IMR-90 (cell line): ENCODE data around the gene KCNN3. TPM values are rescaled to one million over a fixed set of nuclear protein-coding genes. Genes with fewer than 3 reads are reported as not detected.

Source experiments
- ATAC-seq: fragments of 200-7000 bp; cut with Tn5 transposase; 2 replicates; pipeline ENCODE4 v1.9.1; 2020; ENCODE audit warnings: low read depth, mild to moderate bottlenecking, moderate library complexity
- BruUV-seq: library from RNA; stranded (reverse); fragments of 400-500 nt; replicated peaks from 2 replicates; lab custom pipeline; 2021; lab: Mats Ljungman, UMichigan
- CTCF ChIA-PET: fragments of 300-600 bp; formaldehyde crosslinking; extraction: SDS; loops from one replicate; lab custom pipeline; 2021; ENCODE audit warnings: antibody characterized with exemption; lab: Yijun Ruan, JAX
- POLR2A ChIA-PET: fragments of 300-600 bp; sonication (Branson Sonifier 250); formaldehyde crosslinking; loops from one replicate; lab custom pipeline; 2022; ENCODE audit warnings: antibody characterized with exemption; ENCODE audit not compliant: unreplicated experiment; lab: Charles Lee
- DNase-seq: peaks from one replicate; pipeline ENCODE4 v3.0.0; 2013
- H2AFZ ChIP-seq: replicated peaks from 2 replicates; pipeline ENCODE3; 2013; ENCODE audit warnings: low read length, mild to moderate bottlenecking; ENCODE audit not compliant: poor library complexity
- H2AK5ac ChIP-seq: 2 replicates; pipeline ENCODE4 v1.6.1; 2013; ENCODE audit warnings: low read depth, low read length, inconsistent platforms
- H2AK9ac ChIP-seq: replicated peaks from 2 replicates; pipeline ENCODE3; 2013; ENCODE audit warnings: mild to moderate bottlenecking, low read depth, low read length, moderate library complexity; ENCODE audit not compliant: poor library complexity
- H2BK120ac ChIP-seq: 2 replicates; pipeline ENCODE4 v1.6.1; 2013; ENCODE audit warnings: low read depth, low read length, inconsistent platforms
- H2BK15ac ChIP-seq: 3 replicates; pipeline ENCODE4 v1.6.1; 2013; ENCODE audit warnings: low read depth, low read length, inconsistent platforms
- H2BK20ac ChIP-seq: 2 replicates; pipeline ENCODE4 v1.6.1; 2013; ENCODE audit warnings: low read depth, mild to moderate bottlenecking, inconsistent platforms, low read length, moderate library complexity
- H2BK5ac ChIP-seq: 2 replicates; pipeline ENCODE4 v1.6.1; 2013; ENCODE audit warnings: mild to moderate bottlenecking, low read depth, low read length, inconsistent platforms; ENCODE audit not compliant: poor library complexity, severe bottlenecking
- H3K14ac ChIP-seq: replicated peaks from 2 replicates; pipeline ENCODE4 v1.6.1; 2013; ENCODE audit warnings: low read depth, low read length, inconsistent platforms
- H3K18ac ChIP-seq: 2 replicates; pipeline ENCODE4 v1.6.1; 2013; ENCODE audit warnings: low read depth, low read length, control low read depth
- H3K23ac ChIP-seq: 2 replicates; pipeline ENCODE4 v1.6.1; 2013; ENCODE audit warnings: low read depth, low read length, inconsistent platforms
- H3K27ac ChIP-seq: 2 replicates; pipeline ENCODE4 v1.5.1; 2013; ENCODE audit warnings: mild to moderate bottlenecking, control low read depth, low read length; ENCODE audit not compliant: insufficient read depth
- H3K27me3 ChIP-seq: 2 replicates; pipeline ENCODE4 v1.6.1; 2013; ENCODE audit warnings: low read length; ENCODE audit not compliant: control insufficient read depth, insufficient read depth
- H3K36me3 ChIP-seq: 2 replicates; pipeline ENCODE4 v1.6.1; 2013; ENCODE audit warnings: low read length, mixed read lengths; ENCODE audit not compliant: control insufficient read depth, insufficient read depth
- H3K4ac ChIP-seq: 2 replicates; pipeline ENCODE4 v1.6.1; 2013; ENCODE audit warnings: low read depth, low read length, inconsistent platforms
- H3K4me1 ChIP-seq: 2 replicates; pipeline ENCODE4 v1.6.1; 2013; ENCODE audit warnings: low read length, mixed read lengths; ENCODE audit not compliant: control insufficient read depth, insufficient read depth
- H3K4me2 ChIP-seq: 2 replicates; pipeline ENCODE4 v1.6.1; 2013; ENCODE audit warnings: low read depth, mild to moderate bottlenecking, control low read depth, low read length, moderate library complexity
- H3K4me3 ChIP-seq: 2 replicates; pipeline ENCODE4 v1.5.1; 2013; ENCODE audit warnings: low read depth, mild to moderate bottlenecking, control low read depth, low read length, moderate library complexity; ENCODE audit not compliant: insufficient read depth
- H3K56ac ChIP-seq: 2 replicates; pipeline ENCODE4 v1.6.1; 2013; ENCODE audit warnings: low read length, inconsistent platforms; ENCODE audit not compliant: insufficient read depth; ENCODE audit errors: extremely low read depth
- H3K79me1 ChIP-seq, 2 experiments: 2 replicates each; pipeline ENCODE4 v1.6.1; 2013; ENCODE audit warnings: low read length in 2 of 2, inconsistent platforms in 1 of 2, low read depth in 1 of 2
- H3K9ac ChIP-seq: 2 replicates; pipeline ENCODE4 v1.6.1; 2013; ENCODE audit warnings: low read depth, low read length, control low read depth
- H3K9me1 ChIP-seq: 2 replicates; pipeline ENCODE4 v1.6.1; 2013; ENCODE audit warnings: low read length, inconsistent platforms; ENCODE audit not compliant: insufficient read depth
- H3K9me3 ChIP-seq: 2 replicates; pipeline ENCODE4 v1.6.1; 2013; ENCODE audit warnings: low read length; ENCODE audit not compliant: control insufficient read depth, insufficient read depth
- H4K20me1 ChIP-seq: 2 replicates; pipeline ENCODE4 v1.6.1; 2013; ENCODE audit warnings: low read length, inconsistent platforms; ENCODE audit not compliant: insufficient read depth
- H4K5ac ChIP-seq: 2 replicates; pipeline ENCODE4 v1.6.1; 2013; ENCODE audit warnings: mild to moderate bottlenecking, low read depth, low read length, control low read depth
- H4K8ac ChIP-seq, 2 experiments: 2 replicates each; pipeline ENCODE4 v1.6.1; 2013; ENCODE audit warnings: low read depth in 2 of 2, low read length in 2 of 2, control low read depth in 1 of 2, inconsistent platforms in 1 of 2
- H4K91ac ChIP-seq: 2 replicates; pipeline ENCODE4 v1.6.1; 2013; ENCODE audit warnings: low read depth, low read length, inconsistent platforms; ENCODE audit not compliant: insufficient read depth
- BHLHE40 ChIP-seq: fragments of 150-350 bp; IDR thresholded peaks from 2 replicates; pipeline ENCODE4 v1.6.1; 2016; ENCODE audit warnings: mild to moderate bottlenecking, low read depth, low read length
- CTCF ChIP-seq: conservative IDR thresholded peaks from 2 replicates; pipeline ENCODE4 v1.5.1; 2012; ENCODE audit warnings: mild to moderate bottlenecking, low read depth, low read length, improper control_type of control experiment
- FOS ChIP-seq: fragments of 150-350 bp; IDR thresholded peaks from 2 replicates; pipeline ENCODE4 v1.6.1; 2016; ENCODE audit warnings: low read depth, low read length
- NFE2L2 ChIP-seq: fragments of 150-350 bp; IDR thresholded peaks from 2 replicates; pipeline ENCODE4 v1.6.1; 2016; ENCODE audit warnings: low read depth, mild to moderate bottlenecking, low read length
- RFX5 ChIP-seq: IDR thresholded peaks from 2 replicates; pipeline ENCODE4 v1.8.0; 2012; ENCODE audit warnings: low read depth, mild to moderate bottlenecking, low read length, moderate library complexity
- USF2 ChIP-seq: fragments of 150-350 bp; IDR thresholded peaks from 2 replicates; pipeline ENCODE4 v1.6.1; 2017; ENCODE audit warnings: mild to moderate bottlenecking, antibody characterized with exemption, low read length, low read depth
- WGBS, 2 experiments: methylation state at CpG; one replicate each; pipeline versions ENCODE4 v1.1.5 to v1.1.7; 2013; ENCODE audit warnings: missing lambda C conversion rate in 2 of 2; ENCODE audit not compliant: insufficient read length in 1 of 2; ENCODE audit errors: extremely low coverage in 2 of 2; 5-methylcytosine and 5-hydroxymethylcytosine counted together
- dilution Hi-C: fragments of 300-500 bp; cut with HindIII; formaldehyde crosslinking; loops from one replicate; pipeline ENCODE4 v1.14.3; 2018; ENCODE audit warnings: low sequenced_read_pairs; ENCODE audit not compliant: unreplicated experiment
- in situ Hi-C: fragments of 300-500 bp; cut with MboI; formaldehyde crosslinking; loops from 3 replicates; pipeline ENCODE4 v1.14.3; 2019; ENCODE audit warnings: low sequenced_read_pairs, inconsistent platforms, mixed read lengths
- intact Hi-C: fragments of 100-400 bp; cut with micrococcal nuclease; formaldehyde crosslinking; loops from 2 replicates; pipeline ENCODE4 v1.10.0; 2022
- polyA plus RNA-seq, 3 experiments: library from polyadenylated mRNA; depleted of rRNA; stranded (reverse); fragments of >200 nt; gene quantifications; 2 replicates each; pipeline ENCODE4 v1.2.3, GENCODE V29; 2012; ENCODE audit warnings: low replicate concordance in 1 of 3
- total RNA-seq: library from RNA; depleted of rRNA; stranded (reverse); fragments of >200 nt; gene quantifications from 2 replicates; pipeline ENCODE4 v1.2.3, GENCODE V29; 2012

KCNN3 gene
- total and polyA plus RNA-seq, 2 of the 4 experiments (the other 2 are of a cell fraction): 0.02 TPM; not detected in 1

GRCh38 chr1:154816369-154816768, 53.7 kb downstream of the KCNN3 start:
- POLR2A ChIA-PET: no interaction called here
- BruUV-seq: no TSS peak
- in situ Hi-C loops: no loop called here

More at GRCh38 chr1:154816369-154816768, 53.7 kb downstream of the KCNN3 start:
- H3K9ac ChIP-seq: no peak overlapping the region
- H3K18ac ChIP-seq: no peak overlapping the region
- dilution Hi-C loops (no loop called here), intact Hi-C loops (no loop called here)
- no peak for TF ChIP-seq USF2
- TF ChIP-seq NFE2L2: no peak
- no peak for TF ChIP-seq CTCF
- no peak for TF ChIP-seq FOS
- TF ChIP-seq RFX5: no peak
- no peak for TF ChIP-seq BHLHE40
- no peak for ATAC-seq
- no peak overlapping the region for H4K5ac ChIP-seq
- H3K4me3 ChIP-seq: no peak overlapping the region
- H4K20me1 ChIP-seq: no peaks in the 10 kb centered on the region
- no peaks in the 10 kb centered on the region for H3K79me1 ChIP-seq
- no peak overlapping the region for H3K4ac ChIP-seq
- DNase-seq: no peak
- no peak overlapping the region for H2BK120ac ChIP-seq
- H3K9me3 ChIP-seq: no peaks in the 10 kb centered on the region
- no peak overlapping the region for H3K27ac ChIP-seq
- no peak overlapping the region for H2AK9ac ChIP-seq
- H3K36me3 ChIP-seq: no peaks in the 10 kb centered on the region
- H3K4me2 ChIP-seq: no peak overlapping the region
- H3K4me1 ChIP-seq: no peaks in the 10 kb centered on the region
- WGBS, 2 experiments: 33% methylated on average over 1 of the region's 6 CpGs; no CpG with 5 or more reads in 1 of the 2 experiments
- no peak overlapping the region for H2BK20ac ChIP-seq
- H3K14ac ChIP-seq: no peak overlapping the region
- no peak overlapping the region for H2AFZ ChIP-seq
- CTCF ChIA-PET: no interaction called here
- no peak overlapping the region for H3K56ac ChIP-seq
- no peak overlapping the region for H3K23ac ChIP-seq
- no peak overlapping the region for H4K91ac ChIP-seq
- no peak overlapping the region for H2BK15ac ChIP-seq
- H3K27me3 ChIP-seq: peaks cover 71% of the 10 kb centered on the region
- no peak overlapping the region for H2AK5ac ChIP-seq
- H4K8ac ChIP-seq: no peak overlapping the region
- H2BK5ac ChIP-seq: no peak overlapping the region
- H3K9me1 ChIP-seq: no peaks in the 10 kb centered on the region
